GM18505 (cell line): ENCODE measurements around the gene RGL2.
"Not testable (repeated sequence)": the region's sequence is repeated elsewhere in the genome, so short reads cannot be mapped to it uniquely, and the experiment has no call there.

ENCODE experiments used
- ATAC-seq: cut with Tn5 transposase; IDR thresholded peaks from one replicate; pipeline ENCODE4 v1.9.1; 2021; ENCODE audit not compliant: unreplicated experiment
- POLR2A ChIP-seq: IDR thresholded peaks from 4 replicates; pipeline ENCODE4 v1.6.1; 2011; ENCODE audit warnings: borderline replicate concordance; ENCODE audit not compliant: insufficient read depth, insufficient read length; ENCODE audit errors: extremely low read depth

RGL2 gene

DNA sequence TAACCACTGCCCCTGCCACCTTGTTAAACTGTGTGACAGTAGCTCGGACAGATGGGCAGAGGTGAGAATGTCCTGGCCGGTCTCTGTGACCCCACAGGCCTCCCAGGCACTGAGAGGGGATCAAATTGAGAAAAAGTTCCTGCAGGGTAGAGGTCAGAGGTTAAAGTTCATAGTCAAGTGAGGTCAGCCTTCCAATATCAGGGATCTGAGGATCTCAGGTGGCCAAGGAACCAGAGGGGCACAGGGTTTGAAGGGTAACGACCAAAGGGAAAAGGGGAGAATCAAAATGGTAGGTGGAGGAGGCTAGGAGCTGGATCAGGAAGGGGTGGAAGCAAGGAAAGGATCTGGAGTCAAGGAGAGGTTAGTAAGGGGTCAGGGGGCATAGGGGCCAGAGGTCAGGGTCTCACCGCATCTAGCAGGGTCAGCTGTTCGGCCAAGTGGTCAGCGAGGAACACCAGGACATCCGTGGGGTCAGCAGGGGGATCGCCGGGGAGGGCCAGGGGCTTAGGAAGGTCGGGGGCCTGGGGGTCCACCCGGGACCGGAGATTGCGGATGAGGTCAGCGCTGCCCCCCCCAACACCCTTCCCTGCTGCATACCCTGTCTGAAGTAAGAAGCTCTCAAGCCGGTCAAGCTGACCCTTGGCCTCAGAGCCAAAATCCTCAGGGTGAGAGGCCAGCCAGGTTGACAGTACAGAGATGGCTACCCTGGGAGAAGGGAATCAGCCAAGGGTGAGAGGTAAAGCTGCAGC is 2.9 kb downstream of the RGL2 start:
- no peak for TF ChIP-seq POLR2A
- no peak for ATAC-seq

DNA sequence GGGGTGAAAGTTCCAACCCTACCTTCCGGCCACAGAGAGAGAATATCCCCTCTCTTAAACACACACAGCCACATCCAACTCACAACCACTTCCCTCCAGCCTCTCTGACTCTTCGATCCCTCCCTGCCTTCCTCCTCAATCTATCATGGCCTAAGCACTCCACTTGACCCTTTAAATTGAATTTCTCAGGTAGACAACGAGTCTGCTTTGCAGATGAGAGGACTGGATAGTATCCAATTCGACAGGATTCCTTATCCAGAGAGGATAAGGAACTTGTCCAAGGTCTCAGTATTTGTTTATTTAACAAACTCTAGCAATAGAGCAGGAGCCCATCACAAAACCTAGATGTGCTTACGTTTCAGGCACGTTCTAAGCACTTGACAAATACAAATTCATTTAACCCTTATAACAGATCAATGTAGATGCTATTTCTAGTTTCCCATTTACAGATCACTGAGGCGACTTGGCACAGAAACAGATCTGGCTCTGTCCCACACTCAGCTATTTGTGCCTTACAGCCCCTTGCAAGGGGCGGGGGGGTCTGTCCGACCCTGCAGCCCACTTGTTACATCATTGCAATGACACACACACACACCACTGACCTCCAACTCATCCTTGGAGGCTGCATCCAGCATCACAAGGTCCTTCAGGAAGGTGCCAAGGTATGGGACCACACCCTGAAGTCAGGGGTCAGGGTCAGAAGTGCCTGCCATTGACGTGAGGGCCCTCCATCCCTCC is 4.5 kb downstream of the RGL2 start:
- no peak for TF ChIP-seq POLR2A
- no peak for ATAC-seq

- no peak for ATAC-seq
- no peak for TF ChIP-seq POLR2A
These were observed 5.6 kb downstream of the RGL2 start for GRCh38 chr6:33292996-33293682.

DNA sequence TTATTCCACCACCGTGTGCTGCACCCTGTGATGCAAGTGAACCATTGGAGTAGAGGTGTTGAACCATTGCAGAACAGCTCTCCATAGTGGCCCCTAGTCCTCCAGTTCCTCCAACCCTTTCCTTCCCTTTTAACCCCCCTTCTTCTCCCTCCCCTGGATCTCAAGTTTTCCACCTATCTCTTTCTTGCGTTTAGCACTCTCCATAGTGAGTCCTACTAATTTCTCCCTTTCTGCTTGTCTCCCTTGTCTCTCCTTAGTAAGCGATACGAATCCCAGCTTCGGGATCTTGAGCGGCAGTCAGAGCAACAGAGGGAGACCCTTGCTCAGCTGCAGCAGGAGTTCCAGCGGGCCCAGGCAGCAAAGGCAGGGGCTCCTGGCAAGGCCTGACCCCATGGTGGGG is 8.3 kb downstream of the RGL2 start:
- no peak for ATAC-seq
- no peak for TF ChIP-seq POLR2A

DNA sequence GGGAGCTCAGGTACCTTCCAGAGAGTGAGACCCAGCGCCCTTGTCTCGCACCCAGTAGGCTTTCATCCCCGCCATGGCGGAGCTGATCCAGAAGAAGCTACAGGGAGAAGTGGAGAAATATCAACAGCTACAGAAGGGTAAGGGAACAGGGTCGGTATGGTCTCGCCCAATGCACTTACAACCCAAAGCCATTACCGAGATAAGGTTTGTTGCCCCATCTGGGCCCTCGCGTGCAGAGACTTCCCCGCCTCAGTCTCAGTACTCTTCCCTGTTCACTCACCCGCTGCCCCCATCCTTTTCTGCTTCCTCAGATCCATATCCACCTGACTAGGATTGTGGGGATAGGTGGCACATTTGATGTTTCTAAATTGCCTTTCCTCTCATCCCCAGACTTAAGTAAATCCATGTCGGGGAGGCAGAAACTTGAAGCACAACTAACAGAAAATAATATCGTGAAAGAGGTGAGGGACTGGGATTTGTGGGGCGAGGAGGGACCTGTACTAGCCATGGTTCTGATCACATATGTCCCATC is 8.9 kb downstream of the RGL2 start:
- TF ChIP-seq POLR2A, result no peak
- ATAC-seq, result peak; percentile 8

- peak; percentile 79 for ATAC-seq
These were observed 9.6 kb downstream of the RGL2 start, which contains the start of the genes PFDN6 and WDR46 for GRCh38 chr6:33288921-33289783. TSS of gene PFDN6 (plus strand) at chr6:33289601. CDS start at chr6:33289857, 256 bp downstream. TSS of gene WDR46 (minus strand) at chr6:33289239. CDS start at chr6:33289170, 69 bp downstream.

GRCh38 chr6:33288141-33288920 is 10.4 kb downstream of the RGL2 start:
- no peak for TF ChIP-seq POLR2A
- no peak for ATAC-seq

More at GRCh38 chr6:33288921-33289783, 9.6 kb downstream of the RGL2 start, which contains the start of the genes PFDN6 and WDR46:
- TF ChIP-seq POLR2A, result peak; percentile 64

- TF ChIP-seq POLR2A, result no peak
- no peak for ATAC-seq
These were observed 11.5 kb downstream of the RGL2 start for GRCh38 chr6:33286946-33287914.

DNA sequence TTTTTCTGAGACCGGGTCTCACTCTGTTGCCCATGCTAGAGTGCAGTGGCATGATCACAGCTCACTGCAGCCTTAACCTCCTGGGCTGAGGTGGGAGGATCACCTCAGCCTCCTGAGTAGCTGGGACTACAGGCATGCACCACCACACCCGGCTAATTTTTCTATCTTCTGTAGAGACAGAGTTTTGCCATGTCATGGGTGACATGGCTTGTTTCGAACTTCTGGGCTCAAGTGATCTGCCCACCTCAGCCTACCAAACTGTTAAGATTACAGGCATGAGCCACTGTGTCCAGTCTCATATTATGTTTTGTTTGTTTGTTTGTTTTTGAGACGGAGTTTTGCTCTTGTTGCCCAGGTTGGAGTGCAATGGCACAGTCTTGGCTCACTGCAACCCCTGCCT is 13.5 kb downstream of the RGL2 start:
- not testable (repeated sequence) for ATAC-seq

GRCh38 chr6:33280539-33280938 is 18.2 kb downstream of the RGL2 start:
- ATAC-seq, result no peak
- no peak for TF ChIP-seq POLR2A
